Myocyte (in vitro differentiated cells): ENCODE data around the gene ZNF766. TPM values are rescaled to one million over a fixed set of nuclear protein-coding genes. Genes with fewer than 3 reads are reported as not detected.
"Not testable (repeated sequence)": the region's sequence is repeated elsewhere in the genome, so short reads cannot be mapped to it uniquely, and the experiment has no call there.

Source experiments
- DNase-seq: peaks from one replicate; pipeline ENCODE4 v3.0.0-alpha.2; 2012; ENCODE audit warnings: low read depth
- polyA plus RNA-seq: library from polyadenylated mRNA; unstranded; fragments of >200 nt; gene quantifications from one replicate; pipeline ENCODE4 v1.2.1, GENCODE V29; 2012; ENCODE audit warnings: missing spikeins
- total RNA-seq: library from RNA; depleted of rRNA; stranded (reverse); fragments of >200 nt; gene quantifications from 2 replicates; pipeline ENCODE4 v1.2.3, GENCODE V29; 2014

Gene ZNF766
- 12.1 and 12.7 TPM in 2 replicates for total RNA-seq
- polyA plus RNA-seq, result 5.1 TPM

DNA sequence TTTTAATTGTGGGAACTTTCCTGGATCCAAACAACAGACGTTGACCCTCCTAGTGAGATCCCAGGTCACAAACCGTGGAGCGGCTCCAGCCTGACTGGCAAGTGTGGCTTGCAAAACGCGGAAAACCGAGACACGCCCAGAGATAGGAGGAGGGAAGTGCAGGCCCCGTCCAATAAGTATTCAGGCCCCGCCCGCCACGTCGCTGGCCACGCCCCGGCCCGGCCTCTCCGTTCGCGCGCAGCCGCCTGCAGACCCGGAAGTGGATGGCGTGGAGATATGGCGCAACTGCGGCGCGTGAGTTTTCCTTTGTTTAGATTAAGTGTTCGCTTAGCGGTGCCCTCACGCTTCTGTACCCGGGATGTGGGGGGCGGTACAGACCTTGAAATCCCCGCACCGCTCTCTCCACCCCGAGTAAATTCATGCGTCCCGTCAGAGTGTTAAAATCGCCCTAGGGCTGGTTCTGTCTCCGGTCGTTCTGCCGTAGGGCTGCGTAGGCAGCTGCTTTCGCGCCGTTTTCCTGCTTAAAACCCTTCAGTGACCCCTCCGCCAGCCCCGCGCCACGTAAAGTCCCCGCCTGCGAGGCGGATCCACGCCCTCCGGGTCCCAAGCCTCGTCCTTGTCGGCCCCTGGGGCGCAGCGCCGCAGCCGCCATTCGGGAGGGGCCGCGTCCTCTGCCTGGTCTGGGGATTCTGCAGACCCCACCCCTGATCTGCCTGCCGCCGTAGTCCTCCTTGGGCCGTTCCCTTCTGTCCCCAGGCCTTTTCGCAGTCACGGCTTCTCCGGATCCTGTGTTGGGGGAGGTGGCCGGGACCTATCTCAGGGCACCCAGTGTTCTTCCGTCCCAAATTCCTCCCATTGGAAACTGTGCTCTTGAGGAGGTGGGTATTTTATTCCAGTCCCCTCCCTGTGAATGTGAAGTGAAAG lies at the start of gene ZNF766:
Gene ZNF766 (plus strand): TSS at position 250 of the 924 bp plus-strand sequence. CDS start 27 bp downstream, at position 277.
- peak; percentile 94 for DNase-seq

DNA sequence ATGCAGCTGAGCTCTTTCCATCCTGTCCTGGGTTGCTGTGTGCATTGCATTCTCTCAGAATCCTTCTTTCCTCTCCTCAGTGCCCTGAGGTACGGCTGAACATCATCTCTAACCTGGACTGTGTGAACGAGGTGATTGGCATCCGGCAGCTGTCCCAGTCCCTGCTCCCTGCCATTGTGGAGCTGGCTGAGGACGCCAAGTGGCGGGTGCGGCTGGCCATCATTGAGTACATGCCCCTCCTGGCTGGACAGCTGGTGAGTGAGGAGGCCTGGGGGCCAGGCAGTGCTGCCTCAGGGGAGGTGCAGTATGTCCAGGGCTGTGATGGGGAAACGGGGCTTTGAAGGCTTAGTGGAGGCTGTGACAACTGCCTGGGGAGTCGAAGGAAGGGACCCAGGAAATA lies 49.8 kb upstream of the ZNF766 start:
- DNase-seq, result peak; percentile 88

GRCh38 chr19:52221031-52221430 lies 48.4 kb upstream of the ZNF766 start:
- no peak for DNase-seq

- DNase-seq, result no peak
Observed at GRCh38 chr19:52221831-52222375, 47.5 kb upstream of the ZNF766 start.

GRCh38 chr19:52224211-52224610 lies 45.2 kb upstream of the ZNF766 start:
- DNase-seq, result no peak

DNA sequence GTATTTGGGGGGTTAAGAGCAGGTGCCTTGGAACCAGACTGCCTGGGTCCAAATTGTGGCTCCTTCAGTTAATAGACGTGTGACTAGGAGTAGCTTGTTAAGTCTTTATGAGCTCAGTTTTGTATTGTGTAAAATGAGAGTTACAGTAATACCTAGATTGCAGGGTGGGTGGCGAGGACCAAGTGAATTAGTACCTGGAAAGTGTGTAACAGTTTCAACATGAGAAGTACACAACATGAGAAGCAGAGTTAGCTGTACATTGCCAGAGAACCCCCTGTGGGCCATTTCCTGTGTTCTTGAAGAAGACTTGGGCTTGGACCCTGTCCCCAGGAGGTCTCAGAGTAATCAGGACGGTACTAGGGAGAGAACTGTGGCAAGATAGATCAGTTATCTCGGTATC lies 42.7 kb upstream of the ZNF766 start:
- no peak for DNase-seq

GRCh38 chr19:52227196-52227940 lies 42.0 kb upstream of the ZNF766 start:
- no peak for DNase-seq

DNA sequence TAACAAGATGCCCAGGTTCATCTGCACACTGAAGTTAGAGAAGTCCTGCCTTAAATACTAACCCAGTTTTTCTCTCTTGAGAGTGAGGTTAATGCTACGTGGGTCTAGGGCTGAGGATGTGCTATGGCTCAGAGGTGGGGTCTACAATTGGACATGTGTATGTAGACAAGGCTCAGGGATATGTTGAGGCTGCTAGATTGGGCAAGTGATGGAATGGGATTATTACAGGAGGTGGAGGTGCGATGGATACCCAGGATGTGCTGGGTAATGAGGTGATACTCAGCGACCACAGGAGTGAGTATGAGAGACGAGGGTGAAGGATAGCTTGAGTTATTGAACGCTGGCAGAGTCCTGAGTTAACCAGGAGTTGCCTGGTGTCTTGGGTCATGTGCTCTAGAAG lies 41.4 kb upstream of the ZNF766 start:
- no peak for DNase-seq

DNA sequence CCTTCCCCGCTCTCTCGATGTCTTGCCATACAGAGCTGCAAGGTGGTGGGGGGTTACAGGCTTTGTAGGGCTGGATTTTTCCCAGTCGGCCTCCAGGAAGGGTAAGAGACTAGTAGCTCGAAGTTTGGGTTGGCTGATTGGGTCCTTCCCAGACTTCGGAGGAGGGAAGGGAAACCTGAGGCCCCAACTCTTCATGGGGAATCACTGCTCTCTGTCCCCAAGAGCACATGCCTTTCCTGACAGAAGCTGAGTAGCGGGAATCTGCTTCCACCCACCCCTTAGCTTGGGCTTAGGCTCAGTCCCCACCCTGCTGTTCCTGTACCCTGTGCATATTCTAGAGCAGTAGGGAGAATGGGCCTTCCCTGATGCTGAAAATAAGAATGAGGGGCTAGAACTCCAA lies 39.9 kb upstream of the ZNF766 start:
- DNase-seq, result no peak

GRCh38 chr19:52230685-52231084 lies 38.7 kb upstream of the ZNF766 start:
- DNase-seq, result no peak

DNA sequence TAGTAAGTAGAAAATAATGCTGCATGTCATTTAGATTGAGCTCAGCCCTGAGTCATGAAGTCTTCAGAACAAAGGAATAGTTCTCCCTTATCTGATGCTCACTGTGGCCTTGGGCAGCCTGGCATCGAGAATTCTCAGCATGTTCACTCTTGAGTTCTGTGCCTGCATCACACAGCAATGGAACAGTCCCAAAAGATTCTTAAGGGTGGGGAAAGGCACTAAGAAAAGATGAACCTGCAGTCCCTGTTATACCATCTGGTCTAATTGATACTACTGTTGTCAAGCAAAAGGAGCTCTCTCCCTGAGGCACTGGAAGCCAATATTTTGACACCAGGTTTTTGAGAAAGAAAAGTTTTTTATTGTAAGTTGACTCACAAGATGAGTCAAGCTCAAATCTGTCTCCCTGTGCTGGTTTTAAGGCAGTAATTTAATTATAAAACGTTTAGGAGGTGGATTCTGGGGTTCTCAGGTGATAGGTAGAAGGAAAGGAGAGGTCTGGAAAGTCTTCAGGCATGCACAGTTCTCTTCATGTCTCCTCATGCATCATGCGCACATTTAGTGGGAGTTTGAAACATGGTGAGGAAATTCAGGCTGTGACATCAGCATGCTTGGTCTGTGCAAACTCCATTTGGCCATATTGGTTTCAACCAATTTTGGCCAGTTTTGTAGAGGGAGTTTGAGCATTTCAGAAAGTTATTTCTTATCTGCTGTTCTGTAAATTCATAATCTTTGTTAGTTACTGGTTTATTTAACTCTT lies 38.1 kb upstream of the ZNF766 start:
- no peak for DNase-seq

GRCh38 chr19:52234406-52234805 lies 35.0 kb upstream of the ZNF766 start:
- DNase-seq, result no peak

GRCh38 chr19:52237197-52237596 lies 32.2 kb upstream of the ZNF766 start:
- DNase-seq, result no peak

GRCh38 chr19:52237771-52238400 lies 31.5 kb upstream of the ZNF766 start:
- peak; percentile 71 for DNase-seq

DNA sequence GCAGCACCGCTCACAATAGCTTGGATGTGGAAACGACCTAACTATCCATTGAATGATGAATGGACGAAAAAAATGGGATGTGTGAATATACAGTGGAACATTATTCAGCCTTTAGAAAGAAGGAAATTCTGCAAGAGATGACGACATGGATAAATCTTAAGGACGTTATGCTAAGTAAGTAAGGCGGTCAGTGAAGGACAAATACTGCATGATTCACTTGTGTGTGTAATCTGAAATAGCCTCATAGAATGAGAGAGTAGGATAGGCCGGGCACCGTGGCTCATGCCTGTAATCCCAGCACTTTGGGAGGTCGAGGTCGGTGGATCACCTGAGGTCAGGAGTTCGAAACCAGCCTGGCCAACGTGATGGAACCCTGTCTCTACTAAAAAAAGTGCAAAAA lies 25.4 kb upstream of the ZNF766 start:
- no peak for DNase-seq

GRCh38 chr19:52248241-52248640 lies 21.1 kb upstream of the ZNF766 start:
- peak; percentile 88 for DNase-seq

GRCh38 chr19:52258426-52258825 lies 11.0 kb upstream of the ZNF766 start:
- DNase-seq, result no peak

DNA sequence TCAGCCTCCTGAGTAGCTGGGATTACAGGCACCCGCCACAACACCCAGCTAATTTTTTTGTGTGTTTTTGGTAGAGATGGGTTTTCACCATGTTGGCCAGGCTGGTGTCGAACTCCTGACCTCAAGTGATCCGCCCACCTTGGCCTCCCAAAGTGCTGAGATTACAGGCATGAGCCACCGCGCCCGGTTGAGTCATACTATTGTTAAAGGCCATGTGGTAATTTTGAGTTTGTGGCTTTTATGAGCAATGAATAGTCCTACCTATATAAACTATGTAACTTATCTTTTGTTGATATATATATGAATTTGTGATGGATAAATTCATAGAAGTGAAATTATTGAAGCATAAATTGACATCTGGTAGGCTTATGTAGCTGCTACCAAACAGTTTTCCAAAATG lies 3.8 kb upstream of the ZNF766 start:
- not testable (repeated sequence) for DNase-seq

GRCh38 chr19:52270266-52270885 lies 989 bp downstream of the ZNF766 start:
- DNase-seq, result peak; percentile 34

DNA sequence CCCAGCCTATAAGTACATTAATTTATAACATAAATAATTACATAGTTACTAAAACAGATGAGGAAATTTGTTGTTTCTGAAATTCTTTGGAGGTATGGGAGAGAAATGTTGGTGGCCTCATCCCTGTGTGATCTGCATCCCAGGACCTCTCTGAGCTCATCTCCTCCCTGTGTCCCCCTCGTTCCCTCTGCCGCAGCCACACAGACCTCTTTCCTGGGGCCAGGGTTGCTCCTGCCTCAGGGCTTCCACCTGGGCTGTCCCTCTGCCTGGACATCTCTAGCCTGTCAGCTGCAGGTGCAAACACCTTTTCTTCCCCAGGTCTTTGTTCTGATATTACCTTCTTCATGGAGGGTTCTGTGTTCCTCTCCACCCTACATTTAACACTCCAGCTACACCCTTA lies 3.9 kb downstream of the ZNF766 start:
- no peak for DNase-seq
